Measurements from ENCODE around the gene DRICH1. TPM values are rescaled to one million over a fixed set of nuclear protein-coding genes. Genes with fewer than 3 reads are reported as not detected.
A peak's percentile ranks its signal among the peaks of the same experiment; 100 is the strongest.

Gene DRICH1, protein sequence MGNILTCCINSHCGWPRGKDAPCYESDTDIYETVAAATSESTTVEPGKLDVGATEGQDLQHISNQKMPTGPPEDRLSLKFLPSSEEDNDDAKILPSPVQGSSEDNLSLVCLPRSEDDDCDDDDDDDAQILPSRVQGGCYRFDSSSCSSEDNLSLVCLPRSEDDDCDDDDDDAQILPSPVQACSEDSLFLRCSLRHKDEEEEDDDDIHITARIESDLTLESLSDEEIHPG
- 0.39 TPM for total RNA-seq (2013)
- 1 to 10 TPM in 1 of 3 donors, not detected in 2; 1.7 TPM for polyA plus RNA-seq
- polyA minus RNA-seq, result 0.42 and 0.48 TPM in 2 replicates
- total RNA-seq, result 0.12 to 1.4 (median 0.70) reads per million in 11 experiments

DNA sequence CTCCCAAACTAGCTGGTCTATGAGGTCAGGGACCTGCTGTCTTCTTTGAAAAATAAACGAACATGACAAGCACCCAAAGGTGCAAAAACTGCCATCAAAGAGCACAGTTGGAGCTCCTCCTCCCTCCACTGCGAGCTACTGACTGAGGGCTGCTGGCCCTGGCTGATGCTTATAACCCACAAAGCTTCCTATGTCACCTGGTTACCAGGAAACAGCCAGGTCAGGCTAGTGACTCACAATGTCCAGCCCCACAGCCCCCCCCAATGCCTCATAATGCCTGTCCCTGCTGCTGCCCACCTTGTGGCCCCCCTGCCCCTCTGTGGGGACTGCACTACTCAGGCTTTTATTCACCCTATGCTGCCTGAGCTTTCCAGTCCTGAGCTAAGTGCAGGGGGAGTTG lies at the start of gene DRICH1:
Gene DRICH1 (minus strand): TSS at position 144 of the 400 bp plus-strand sequence. CDS start 298 bp downstream, outside the sequence.
- no peaks in the 10 kb centered on the region for H4K20me1 ChIP-seq (ENCODE audit: insufficient read depth, low read length)
- no peaks in the 10 kb centered on the region for H3K4me1 ChIP-seq (ENCODE audit: control insufficient read depth in 1 of 2, insufficient read depth in 2 of 2, low read length in 2 of 2)
- no peak within 1 kb of the TSS for H3K4me3 ChIP-seq (replicated peaks in 1 of 3; ENCODE audit: low read depth in 2 of 3, low read length in 3 of 3)
- H3K4me2 ChIP-seq (replicated peaks; ENCODE audit: extremely low read depth, low read length, poor library complexity, severe bottlenecking), result no peak within 1 kb of the TSS
- Mint-ChIP-seq H3K27me3 (ENCODE audit: low read depth in 3 of 3) (peaks cover 0 to 3% (median 0%) of the 10 kb centered on the region in 3 donors), H3K9me3 (no peaks in the 10 kb centered on the region), H3K36me3 (peaks cover 10 to 14% of the 10 kb centered on the region in 2 donors), H3K4me1 (peaks cover 3% of the 10 kb centered on the region), H3K4me3 (no peak within 1 kb of the TSS), H3K27ac (no peak within 1 kb of the TSS)
- no peak within 1 kb of the TSS for H2AFZ ChIP-seq (ENCODE audit: insufficient read depth, low read depth, low read length, poor library complexity, severe bottlenecking)
- TF ChIP-seq, protein P1, sequence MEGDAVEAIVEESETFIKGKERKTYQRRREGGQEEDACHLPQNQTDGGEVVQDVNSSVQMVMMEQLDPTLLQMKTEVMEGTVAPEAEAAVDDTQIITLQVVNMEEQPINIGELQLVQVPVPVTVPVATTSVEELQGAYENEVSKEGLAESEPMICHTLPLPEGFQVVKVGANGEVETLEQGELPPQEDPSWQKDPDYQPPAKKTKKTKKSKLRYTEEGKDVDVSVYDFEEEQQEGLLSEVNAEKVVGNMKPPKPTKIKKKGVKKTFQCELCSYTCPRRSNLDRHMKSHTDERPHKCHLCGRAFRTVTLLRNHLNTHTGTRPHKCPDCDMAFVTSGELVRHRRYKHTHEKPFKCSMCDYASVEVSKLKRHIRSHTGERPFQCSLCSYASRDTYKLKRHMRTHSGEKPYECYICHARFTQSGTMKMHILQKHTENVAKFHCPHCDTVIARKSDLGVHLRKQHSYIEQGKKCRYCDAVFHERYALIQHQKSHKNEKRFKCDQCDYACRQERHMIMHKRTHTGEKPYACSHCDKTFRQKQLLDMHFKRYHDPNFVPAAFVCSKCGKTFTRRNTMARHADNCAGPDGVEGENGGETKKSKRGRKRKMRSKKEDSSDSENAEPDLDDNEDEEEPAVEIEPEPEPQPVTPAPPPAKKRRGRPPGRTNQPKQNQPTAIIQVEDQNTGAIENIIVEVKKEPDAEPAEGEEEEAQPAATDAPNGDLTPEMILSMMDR (IDR thresholded peaks at IDR 0.05), result no peak
- no peak within 1 kb of the TSS for H3K27ac ChIP-seq (ENCODE audit: low read depth in 1 of 2, low read length in 2 of 2)
- H3K79me2 ChIP-seq (ENCODE audit: insufficient read depth, low read length), result no peaks in the 10 kb centered on the region
- DNase-seq, result no peak
- intact Hi-C loops (cut with micrococcal nuclease), result no loop called here
- no peaks in the 10 kb centered on the region for H3K27me3 ChIP-seq (ENCODE audit: control insufficient read depth in 2 of 2, insufficient read depth in 2 of 2, low read length in 2 of 2)
- no peaks in the 10 kb centered on the region for H3K9me3 ChIP-seq (replicated peaks in 1 of 2; ENCODE audit: control insufficient read depth in 1 of 2, insufficient read depth in 1 of 2, low read length in 2 of 2)
- no peak within 1 kb of the TSS for H3K9ac ChIP-seq (ENCODE audit: insufficient read depth, low read length, poor library complexity, severe bottlenecking)
- no peaks in the 10 kb centered on the region for H3K36me3 ChIP-seq (replicated peaks in 1 of 2; ENCODE audit: control insufficient read depth in 1 of 2, insufficient read depth in 2 of 2, low read length in 2 of 2)
- WGBS (ENCODE audit: insufficient coverage), result 86% methylated on average over 2 of the region's 2 CpGs

DNA sequence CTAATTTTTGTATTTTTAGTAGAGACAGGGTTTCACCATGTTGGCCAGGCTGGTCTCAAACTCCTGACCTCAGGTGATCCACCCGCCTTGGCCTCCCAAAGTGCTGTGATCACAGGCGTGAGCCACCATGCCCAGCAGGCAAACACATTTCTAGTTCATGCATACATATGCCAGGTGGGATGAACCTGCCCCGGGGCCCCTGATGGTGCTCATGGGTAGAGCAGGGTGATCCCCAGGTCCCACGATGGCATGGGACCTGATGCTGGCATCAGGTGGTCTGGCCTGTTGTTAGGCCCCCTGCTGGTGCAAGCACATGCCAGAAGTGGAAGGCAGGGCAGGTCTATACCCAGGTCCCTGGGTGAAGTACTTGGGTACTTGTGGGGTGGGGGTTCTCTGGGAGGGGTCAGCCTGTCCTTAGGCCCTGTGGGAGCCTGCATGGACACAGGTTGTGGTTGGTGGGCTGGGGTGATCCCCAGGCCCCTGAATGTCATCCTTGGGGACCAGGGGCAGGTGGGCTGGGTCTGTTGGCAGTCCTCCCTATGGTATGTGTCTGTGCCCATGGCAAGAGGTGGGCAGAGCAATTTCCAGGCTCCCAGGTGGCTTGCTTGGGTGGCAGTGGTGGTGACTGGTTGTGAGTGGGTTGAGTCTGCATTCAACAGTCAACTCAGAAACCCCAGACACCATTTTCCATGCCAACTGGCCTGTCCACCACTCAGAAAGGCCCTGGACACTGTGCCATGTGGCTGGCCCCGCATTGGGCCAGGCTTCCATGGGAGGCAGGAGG lies 49.1 kb upstream of the DRICH1 start:
- no peaks in the 10 kb centered on the region for H4K20me1 ChIP-seq (ENCODE audit: insufficient read depth, low read length)
- H3K36me3 ChIP-seq (replicated peaks in 1 of 2; ENCODE audit: control insufficient read depth in 1 of 2, insufficient read depth in 2 of 2, low read length in 2 of 2), result peaks cover 10 to 60% of the 10 kb centered on the region in 2 donors
- 97% methylated on average over 4 of the region's 5 CpGs for WGBS (ENCODE audit: insufficient coverage)
- no peaks in the 10 kb centered on the region for H3K27me3 ChIP-seq (ENCODE audit: control insufficient read depth in 2 of 2, insufficient read depth in 2 of 2, low read length in 2 of 2)
- Mint-ChIP-seq H3K4me1 (peaks cover 10% of the 10 kb centered on the region), H3K36me3 (peaks cover 36 to 63% of the 10 kb centered on the region in 2 donors), H3K27me3 (ENCODE audit: low read depth in 3 of 3) (no peaks in the 10 kb centered on the region), H3K9me3 (no peaks in the 10 kb centered on the region), H3K4me3 (no peak overlapping the region), H3K27ac (peak overlapping the region in 3 of 7 donors; percentile 13 to 73 (median 57))
- H3K4me2 ChIP-seq (replicated peaks; ENCODE audit: extremely low read depth, low read length, poor library complexity, severe bottlenecking), result no peak overlapping the region
- H3K79me2 ChIP-seq (ENCODE audit: insufficient read depth, low read length), result no peaks in the 10 kb centered on the region
- TF ChIP-seq, protein P1 (IDR thresholded peaks at IDR 0.05), result no peak
- DNase-seq, result no peak
- no peak overlapping the region for H3K27ac ChIP-seq (ENCODE audit: low read depth in 1 of 2, low read length in 2 of 2)
- H3K4me1 ChIP-seq (ENCODE audit: control insufficient read depth in 1 of 2, insufficient read depth in 2 of 2, low read length in 2 of 2), result peaks cover 5% of the 10 kb centered on the region in 2 donors
- H3K4me3 ChIP-seq (replicated peaks in 1 of 3; ENCODE audit: low read depth in 2 of 3, low read length in 3 of 3), result no peak overlapping the region
- no peak overlapping the region for H3K9ac ChIP-seq (ENCODE audit: insufficient read depth, low read length, poor library complexity, severe bottlenecking)
- no peaks in the 10 kb centered on the region for H3K9me3 ChIP-seq (replicated peaks in 1 of 2; ENCODE audit: control insufficient read depth in 1 of 2, insufficient read depth in 1 of 2, low read length in 2 of 2)
- intact Hi-C loops (cut with micrococcal nuclease), result no loop called here
- no peak overlapping the region for H2AFZ ChIP-seq (ENCODE audit: insufficient read depth, low read depth, low read length, poor library complexity, severe bottlenecking)

Measured in CD14-positive monocyte (primary cell).